Mammary epithelial cell (primary cell): ENCODE data around the gene CHODL.

Source experiments
- CTCF ChIP-seq, 2 donors: IDR thresholded peaks in 1 of 2; conservative IDR thresholded peaks in 1 of 2; 2 replicates each; pipeline ENCODE4 v1.5.1; 2011 to 2012; ENCODE audit warnings: inconsistent platforms in 2 of 2, low read length in 2 of 2, mild to moderate bottlenecking in 2 of 2, control low read depth in 1 of 2, low read depth in 1 of 2; ENCODE audit not compliant: insufficient read depth in 1 of 2; ENCODE audit errors: extremely low read depth in 1 of 2
- EZH2 ChIP-seq: IDR thresholded peaks from 2 replicates; pipeline ENCODE4 v1.6.1; 2012; ENCODE audit warnings: low read length, inconsistent platforms, borderline replicate concordance

GRCh38 chr21:18298228-18298627 is 53.6 kb downstream of the CHODL start:
- no peak for TF ChIP-seq CTCF (conservative IDR thresholded peaks at IDR 0.05 in 1 of 2, IDR thresholded peaks at IDR 0.05 in 1 of 2; ENCODE audit: extremely low read depth in 1 of 2, insufficient read depth in 1 of 2, low read depth in 1 of 2, low read length in 2 of 2)
- no peak for TF ChIP-seq EZH2
